CD4-positive, alpha-beta T cell (primary cell): ENCODE measurements around the gene KCNK17. TPM values are rescaled to one million over a fixed set of nuclear protein-coding genes. Genes with fewer than 3 reads are reported as not detected.

ENCODE experiments used
- ATAC-seq: fragments of 200-7000 bp; cut with Tn5 transposase; one replicate; pipeline ENCODE4 v1.10.0; 2022; ENCODE audit warnings: mild to moderate bottlenecking; ENCODE audit not compliant: poor library complexity
- CTCF ChIA-PET: fragments of 350-600 bp; sonication (Branson Sonifier 250); formaldehyde crosslinking; loops from one replicate; lab custom pipeline; 2021; ENCODE audit warnings: antibody characterized with exemption, inconsistent platforms; lab: Charles Lee
- POLR2A ChIA-PET: fragments of 350-600 bp; sonication (Branson Sonifier 250); formaldehyde crosslinking; loops from one replicate; lab custom pipeline; 2021; ENCODE audit warnings: antibody characterized with exemption, inconsistent platforms; lab: Charles Lee
- DNase-seq, 14 experiments: peaks; one replicate each; pipeline ENCODE4 v3.0.0-alpha.2; 2013 to 2020; ENCODE audit warnings: mixed read lengths in 2 of 14
- H3K27ac ChIP-seq, 2 donors: one replicate each; pipeline versions ENCODE4 v1.5.1 to v1.7.0; 2013; ENCODE audit warnings: low read length in 2 of 2, low read depth in 1 of 2, mild to moderate bottlenecking in 1 of 2
- H3K27me3 ChIP-seq, 2 experiments: 1 replicate in 1 of 2; 2 replicates in 1 of 2; pipeline versions ENCODE4 v1.6.1 to v1.7.0; 2013; ENCODE audit warnings: low read length in 2 of 2, control low read depth in 1 of 2, mild to moderate bottlenecking in 1 of 2, moderate library complexity in 1 of 2; ENCODE audit not compliant: insufficient read depth in 2 of 2, control insufficient read depth in 1 of 2
- H3K36me3 ChIP-seq: one replicate; pipeline ENCODE4 v1.6.1; 2013; ENCODE audit warnings: low read length, control low read depth; ENCODE audit not compliant: insufficient read depth
- H3K4me1 ChIP-seq: one replicate; pipeline ENCODE4 v1.6.1; 2013; ENCODE audit warnings: low read length, control low read depth; ENCODE audit not compliant: insufficient read depth
- H3K4me3 ChIP-seq: one replicate; pipeline ENCODE4 v1.5.1; 2013; ENCODE audit warnings: mild to moderate bottlenecking, low read length, moderate library complexity
- H3K9me3 ChIP-seq, 2 experiments: 1 replicate in 1 of 2; 2 replicates in 1 of 2; pipeline versions ENCODE4 v1.6.1 to v1.7.0; 2013; ENCODE audit warnings: low read length in 2 of 2, mild to moderate bottlenecking in 2 of 2, control low read depth in 1 of 2, moderate library complexity in 1 of 2; ENCODE audit not compliant: control insufficient read depth in 1 of 2, insufficient read depth in 1 of 2
- H3K27ac Mint-ChIP-seq: one replicate; pipeline ENCODE4 v1.8.0; 2020; ENCODE audit warnings: mixed read lengths
- H3K27me3 Mint-ChIP-seq: one replicate; pipeline ENCODE4 v1.8.0; 2021; ENCODE audit warnings: mixed read lengths
- H3K36me3 Mint-ChIP-seq: one replicate; pipeline ENCODE4 v1.8.0; 2021; ENCODE audit warnings: low read depth, mixed read lengths
- H3K4me1 Mint-ChIP-seq: one replicate; pipeline ENCODE4 v1.8.0; 2021; ENCODE audit warnings: low read depth, mixed read lengths
- H3K4me3 Mint-ChIP-seq: one replicate; pipeline ENCODE4 v1.8.0; 2020; ENCODE audit warnings: mild to moderate bottlenecking, mixed read lengths
- H3K9me3 Mint-ChIP-seq: one replicate; pipeline ENCODE4 v1.8.0; 2020; ENCODE audit warnings: mixed read lengths
- CTCF ChIP-seq: fragments of 200-600 bp; IDR thresholded peaks from one replicate; pipeline ENCODE4 v1.8.0; 2022; ENCODE audit warnings: antibody characterized with exemption, mild to moderate bottlenecking
- intact Hi-C, 2 experiments: fragments of 100-400 bp; cut with DNase I in 1 of 2; cut with micrococcal nuclease in 1 of 2; formaldehyde crosslinking; loops; one replicate each; pipeline versions ENCODE4 v1.15.1 to v1.9.0; 2023 to 2025; cut with DNase I, micrococcal nuclease
- total RNA-seq, 174 experiments: library from RNA in 2 of 174; stranded (reverse) in 2 of 174; gene quantifications; one replicate each; pipeline ENCODE4 v1.2.3 and lab custom pipeline; 2021 to 2026

Gene KCNK17
- total RNA-seq, 2 experiments from 2014 or later = not detected

DNA sequence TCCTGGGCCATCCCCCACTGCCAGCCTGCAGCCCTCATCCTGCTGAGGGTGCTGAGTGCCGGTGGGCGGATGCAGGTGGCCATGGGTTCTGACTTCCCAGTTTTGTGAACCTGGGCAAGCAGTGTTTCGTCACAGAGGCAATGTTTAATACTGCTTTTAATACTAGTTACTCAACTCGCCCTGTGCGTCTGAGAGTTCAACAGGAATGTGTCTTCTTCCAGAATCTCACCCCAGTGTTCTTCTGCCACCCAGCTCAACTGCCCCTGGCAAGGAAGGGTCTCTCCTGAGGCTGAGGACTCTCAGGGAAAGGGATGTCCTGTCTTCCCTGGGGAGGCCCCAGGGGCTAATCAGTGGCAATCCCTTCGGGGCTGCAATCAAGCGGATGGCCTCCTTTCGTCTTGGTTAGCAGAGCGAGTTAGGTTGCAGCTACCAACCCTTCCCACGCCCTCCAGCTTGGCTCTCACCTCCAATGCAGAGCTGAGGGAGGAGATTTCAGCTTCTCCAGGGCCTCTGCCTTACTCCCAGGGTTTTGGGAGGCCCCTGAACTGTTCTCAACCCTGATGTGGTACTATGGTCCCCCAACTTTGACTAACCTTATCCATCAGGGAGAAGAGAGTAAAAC lies 6.3 kb upstream of the KCNK17 start:
- no peak overlapping the region for H3K27ac ChIP-seq
- ChIA-PET CTCF (no interaction called here), POLR2A (no interaction called here)
- intact Hi-C loops = no loop called here
- no peak overlapping the region for H3K4me3 Mint-ChIP-seq
- no peaks in the 10 kb centered on the region for H3K36me3 ChIP-seq
- no peaks in the 10 kb centered on the region for H3K9me3 Mint-ChIP-seq
- H3K27me3 Mint-ChIP-seq = peaks cover 26% of the 10 kb centered on the region
- H3K27me3 ChIP-seq = peaks cover 2 to 16% of the 10 kb centered on the region in 2 experiments
- ATAC-seq = no peak
- no peak for DNase-seq
- H3K4me1 ChIP-seq = no peaks in the 10 kb centered on the region
- no peaks in the 10 kb centered on the region for H3K36me3 Mint-ChIP-seq
- TF ChIP-seq CTCF = no peak
- H3K4me3 ChIP-seq = no peak overlapping the region
- peaks cover 0 to 3% of the 10 kb centered on the region in 2 experiments for H3K9me3 ChIP-seq
- H3K27ac Mint-ChIP-seq = no peak overlapping the region
- no peaks in the 10 kb centered on the region for H3K4me1 Mint-ChIP-seq

DNA sequence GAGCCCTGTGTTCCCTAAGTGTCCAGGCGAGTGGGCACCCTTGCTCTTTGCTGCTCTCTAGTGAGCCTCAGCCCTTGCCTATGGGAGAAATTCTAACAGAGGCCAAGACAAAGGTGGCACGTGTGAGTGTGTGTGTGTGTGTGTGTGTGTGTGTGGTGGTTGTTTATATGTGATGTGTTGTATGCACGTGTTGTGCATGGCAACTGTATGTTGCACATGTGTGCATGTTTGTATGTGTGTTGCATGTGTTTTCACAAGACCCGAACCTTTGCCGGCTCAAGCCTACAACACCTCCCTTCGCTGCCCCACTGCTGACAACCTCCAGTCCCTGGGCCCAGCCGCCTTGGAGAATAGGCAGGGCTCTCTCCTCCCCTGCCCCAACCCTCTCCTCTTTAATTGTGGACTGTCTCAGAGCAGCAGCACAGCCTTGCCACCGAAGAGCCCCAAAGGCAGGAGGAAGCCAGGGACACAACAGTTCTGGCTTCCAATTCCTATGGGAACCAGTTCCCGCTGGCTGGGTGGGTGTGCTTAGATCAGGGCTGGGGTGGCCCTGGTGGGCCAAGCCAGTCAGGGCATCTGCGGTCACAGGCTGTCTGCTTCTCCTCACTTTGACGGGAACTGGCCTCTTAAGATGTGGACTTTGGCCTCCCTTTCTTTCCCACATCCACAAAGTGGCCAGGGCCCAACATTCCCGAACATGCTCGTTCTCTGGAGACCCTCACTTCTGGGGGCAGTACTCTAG lies 5.6 kb upstream of the KCNK17 start:
- H3K4me1 Mint-ChIP-seq = no peaks in the 10 kb centered on the region
- no peak overlapping the region for H3K27ac ChIP-seq
- peaks cover 0 to 3% of the 10 kb centered on the region in 2 experiments for H3K9me3 ChIP-seq
- peaks cover 32% of the 10 kb centered on the region for H3K27me3 Mint-ChIP-seq
- ATAC-seq = no peak
- H3K4me3 Mint-ChIP-seq = no peak overlapping the region
- no peaks in the 10 kb centered on the region for H3K9me3 Mint-ChIP-seq
- peaks cover 9 to 23% of the 10 kb centered on the region in 2 experiments for H3K27me3 ChIP-seq
- DNase-seq = no peak
- H3K4me1 ChIP-seq = no peaks in the 10 kb centered on the region
- no peak overlapping the region for H3K27ac Mint-ChIP-seq
- H3K4me3 ChIP-seq = no peak overlapping the region
- intact Hi-C loops = no loop called here
- H3K36me3 ChIP-seq = no peaks in the 10 kb centered on the region
- no peaks in the 10 kb centered on the region for H3K36me3 Mint-ChIP-seq
- ChIA-PET CTCF (no interaction called here), POLR2A (no interaction called here)
- TF ChIP-seq CTCF = no peak

GRCh38 chr6:39317256-39317655 lies 3.0 kb upstream of the KCNK17 start:
- H3K9me3 Mint-ChIP-seq = no peaks in the 10 kb centered on the region
- no peaks in the 10 kb centered on the region for H3K4me1 Mint-ChIP-seq
- H3K4me1 ChIP-seq = peaks cover 10% of the 10 kb centered on the region
- H3K27me3 ChIP-seq = peaks cover 31 to 40% of the 10 kb centered on the region in 2 experiments
- no peak for DNase-seq
- POLR2A ChIA-PET = no interaction called here
- no peak overlapping the region for H3K27ac Mint-ChIP-seq
- CTCF ChIA-PET = no interaction called here
- H3K36me3 ChIP-seq = no peaks in the 10 kb centered on the region
- H3K27me3 Mint-ChIP-seq = peaks cover 49% of the 10 kb centered on the region
- H3K27ac ChIP-seq = no peak overlapping the region
- no peak overlapping the region for H3K4me3 Mint-ChIP-seq
- intact Hi-C loops = no loop called here
- no peaks in the 10 kb centered on the region for H3K9me3 ChIP-seq
- no peak for TF ChIP-seq CTCF
- no peak overlapping the region for H3K4me3 ChIP-seq
- no peak for ATAC-seq
- H3K36me3 Mint-ChIP-seq = no peaks in the 10 kb centered on the region
